Keratinocyte (primary cell): ENCODE results near the gene MYEF2.

Experiments used
- EZH2 ChIP-seq: IDR thresholded peaks from one replicate; pipeline ENCODE4 v1.6.1; 2012; ENCODE audit warnings: inconsistent platforms, mild to moderate bottlenecking, low read length, moderate library complexity
- TF ChIP-seq, protein P1 (sequence below), 3 experiments: IDR thresholded peaks in 1 of 3; conservative IDR thresholded peaks in 1 of 3; optimal IDR thresholded peaks in 1 of 3; 2 replicates in 2 of 3; 3 replicates in 1 of 3; pipeline versions ENCODE3 to v1.5.1; 2011; ENCODE audit warnings: low read length in 3 of 3, mild to moderate bottlenecking in 3 of 3, moderate library complexity in 2 of 3, control low read depth in 1 of 3, inconsistent platforms in 1 of 3; ENCODE audit not compliant: insufficient read depth in 2 of 3; ENCODE audit errors: extremely low read depth in 1 of 3

DNA sequence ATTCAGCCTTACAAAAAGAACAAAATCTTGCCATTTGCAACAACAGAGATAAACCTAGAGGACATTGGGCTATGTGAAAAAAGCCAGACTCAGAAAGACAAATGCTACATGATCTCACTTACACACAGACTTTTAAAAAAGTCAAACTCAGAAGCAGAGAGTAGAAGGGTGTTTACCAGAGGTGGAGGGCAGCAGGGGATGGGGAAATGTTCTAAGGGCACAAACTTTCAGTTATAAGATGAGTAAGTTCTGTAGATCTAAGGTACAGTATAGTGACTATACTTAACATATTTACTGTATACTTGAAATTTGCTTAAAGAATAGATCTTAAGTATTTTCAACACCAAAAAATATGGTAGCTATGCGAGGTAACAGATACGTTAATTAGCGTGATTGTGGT lies 3.0 kb downstream of the MYEF2 start:
- TF ChIP-seq EZH2: no peak
- TF ChIP-seq, protein P1, sequence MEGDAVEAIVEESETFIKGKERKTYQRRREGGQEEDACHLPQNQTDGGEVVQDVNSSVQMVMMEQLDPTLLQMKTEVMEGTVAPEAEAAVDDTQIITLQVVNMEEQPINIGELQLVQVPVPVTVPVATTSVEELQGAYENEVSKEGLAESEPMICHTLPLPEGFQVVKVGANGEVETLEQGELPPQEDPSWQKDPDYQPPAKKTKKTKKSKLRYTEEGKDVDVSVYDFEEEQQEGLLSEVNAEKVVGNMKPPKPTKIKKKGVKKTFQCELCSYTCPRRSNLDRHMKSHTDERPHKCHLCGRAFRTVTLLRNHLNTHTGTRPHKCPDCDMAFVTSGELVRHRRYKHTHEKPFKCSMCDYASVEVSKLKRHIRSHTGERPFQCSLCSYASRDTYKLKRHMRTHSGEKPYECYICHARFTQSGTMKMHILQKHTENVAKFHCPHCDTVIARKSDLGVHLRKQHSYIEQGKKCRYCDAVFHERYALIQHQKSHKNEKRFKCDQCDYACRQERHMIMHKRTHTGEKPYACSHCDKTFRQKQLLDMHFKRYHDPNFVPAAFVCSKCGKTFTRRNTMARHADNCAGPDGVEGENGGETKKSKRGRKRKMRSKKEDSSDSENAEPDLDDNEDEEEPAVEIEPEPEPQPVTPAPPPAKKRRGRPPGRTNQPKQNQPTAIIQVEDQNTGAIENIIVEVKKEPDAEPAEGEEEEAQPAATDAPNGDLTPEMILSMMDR (optimal IDR thresholded peaks at IDR 0.05 in 1 of 3, IDR thresholded peaks at IDR 0.05 in 1 of 3, conservative IDR thresholded peaks at IDR 0.05 in 1 of 3; ENCODE audit: extremely low read depth in 1 of 3, insufficient read depth in 2 of 3, low read length in 3 of 3): no peak
